Camera-type eye (tissue), 1 donor: ENCODE data around the gene SPIN4. TPM values are rescaled to one million over a fixed set of nuclear protein-coding genes. Genes with fewer than 3 reads are reported as not detected.

ENCODE experiments used
- total RNA-seq: library from RNA; depleted of rRNA; stranded (reverse); fragments of >200 nt; gene quantifications from one replicate; pipeline ENCODE4 v1.2.3, GENCODE V29; 2014

SPIN4 gene
- 21.0 TPM for total RNA-seq

DNA sequence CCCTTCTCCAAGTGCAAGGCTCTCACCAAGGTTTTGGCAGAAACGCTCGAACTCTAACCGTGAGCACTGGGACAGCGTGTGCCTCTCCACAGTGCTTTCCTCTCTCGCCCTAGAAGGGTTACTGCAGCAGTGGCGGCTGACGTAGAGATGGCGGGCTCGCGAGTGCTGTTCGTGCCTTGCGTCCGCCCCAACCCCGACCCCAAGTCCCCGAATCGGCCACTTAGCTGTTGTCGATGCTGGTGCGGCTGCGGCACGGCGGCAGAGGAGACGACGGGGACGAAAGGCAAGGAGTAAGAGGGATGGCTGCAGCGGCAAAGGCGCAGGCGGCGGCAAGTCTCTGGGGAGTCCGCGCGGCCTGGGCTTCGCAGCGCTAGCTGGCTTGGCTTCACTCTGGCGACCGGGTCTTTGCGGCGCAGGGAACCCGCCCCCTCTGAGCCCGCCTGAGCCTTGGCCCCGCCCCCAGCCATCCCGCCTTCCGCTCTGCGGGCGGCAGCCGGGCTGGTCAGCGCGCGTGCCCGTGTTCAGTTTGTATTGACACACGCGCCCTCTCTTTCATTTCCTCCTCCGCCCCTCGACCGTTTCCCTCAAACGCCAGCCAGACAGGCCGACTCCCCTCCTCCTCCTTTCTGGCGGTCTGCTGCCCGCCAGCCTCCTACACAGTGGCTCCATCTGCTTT is at the start of gene SPIN4:
TSS of gene SPIN4 (minus strand) at position 392 of the 676 bp plus-strand sequence. CDS start 513 bp downstream, outside the sequence.

